Stimulated activated CD8-positive, alpha-beta memory T cell treated with anti-CD3 and anti-CD28 coated beads, Interleukin-12 subunit alpha, Interleukin-12 subunit beta, amount 100 ng/mL, for 24 hours (primary cell): ENCODE data around the gene TESMIN.

Experiments used
- DNase-seq: peaks from one replicate; pipeline ENCODE4 v3.0.0-alpha.2; 2020; ENCODE audit errors: extremely low read depth

Gene TESMIN

GRCh38 chr11:68683536-68684384 is 67.6 kb downstream of the TESMIN start:
- no peak for DNase-seq

GRCh38 chr11:68683121-68683520 is 68.2 kb downstream of the TESMIN start:
- no peak for DNase-seq

GRCh38 chr11:68682531-68682961 is 68.8 kb downstream of the TESMIN start:
- DNase-seq, result no peak

- no peak for DNase-seq
Measured at GRCh38 chr11:68680541-68681231, 70.6 kb downstream of the TESMIN start.

GRCh38 chr11:68678031-68678441 is 73.3 kb downstream of the TESMIN start:
- no peak for DNase-seq

- no peak for DNase-seq
Measured at GRCh38 chr11:68677432-68677831, 73.9 kb downstream of the TESMIN start.

GRCh38 chr11:68674461-68674860 is 76.9 kb downstream of the TESMIN start:
- no peak for DNase-seq

GRCh38 chr11:68673991-68674390 is 77.3 kb downstream of the TESMIN start:
- no peak for DNase-seq

GRCh38 chr11:68673306-68673945 is 77.9 kb downstream of the TESMIN start:
- DNase-seq, result no peak

GRCh38 chr11:68670208-68670992 is 80.9 kb downstream of the TESMIN start:
- no peak for DNase-seq

- no peak for DNase-seq
Measured at GRCh38 chr11:68669301-68670090, 81.8 kb downstream of the TESMIN start.

GRCh38 chr11:68667511-68668500 is 83.5 kb downstream of the TESMIN start:
- DNase-seq, result no peak

GRCh38 chr11:68666849-68667248 is 84.5 kb downstream of the TESMIN start:
- DNase-seq, result no peak

GRCh38 chr11:68665436-68665835 is 85.9 kb downstream of the TESMIN start:
- no peak for DNase-seq

GRCh38 chr11:68664906-68665305 is 86.4 kb downstream of the TESMIN start:
- DNase-seq, result no peak

- no peak for DNase-seq
Measured at GRCh38 chr11:68664141-68664540, 87.2 kb downstream of the TESMIN start.

GRCh38 chr11:68663482-68664010 is 87.8 kb downstream of the TESMIN start:
- DNase-seq, result no peak

GRCh38 chr11:68661697-68662603 is 89.4 kb downstream of the TESMIN start:
- DNase-seq, result no peak
